Heart right ventricle (tissue), 16 donors: ENCODE results near the gene NUP210. TPM values are rescaled to one million over a fixed set of nuclear protein-coding genes. Genes with fewer than 3 reads are reported as not detected.

Experiments used
- ATAC-seq, 8 donors: fragments of 200-7000 bp; cut with Tn5 transposase; one replicate each; pipeline ENCODE4 v1.9.1; 2020; ENCODE audit warnings: mild to moderate bottlenecking in 8 of 8, moderate library complexity in 8 of 8, moderate number of reproducible peaks in 1 of 8
- DNase-seq, 2 donors: peaks; one replicate each; pipeline ENCODE4 v3.0.0-alpha.2; 2020
- H3K27ac ChIP-seq, 10 donors: fragments of 200-600 bp; sonication (generic) in 2 of 10; one replicate each; pipeline versions ENCODE4 v1.5.0 to v1.8.0; 2020 to 2022; ENCODE audit warnings: mild to moderate bottlenecking in 3 of 10
- H3K27me3 ChIP-seq, 7 donors: fragments of 200-600 bp; one replicate each; pipeline ENCODE4 v1.8.0; 2021 to 2022; ENCODE audit warnings: mild to moderate bottlenecking in 2 of 7
- H3K36me3 ChIP-seq, 9 donors: fragments of 200-600 bp; sonication (generic) in 1 of 9; one replicate each; pipeline versions ENCODE4 v1.5.0 to v1.8.0; 2020 to 2022; ENCODE audit warnings: mild to moderate bottlenecking in 2 of 9
- H3K4me1 ChIP-seq, 9 donors: fragments of 200-600 bp; sonication (generic) in 1 of 9; one replicate each; pipeline versions ENCODE4 v1.5.0 to v1.8.0; 2020 to 2022; ENCODE audit warnings: mild to moderate bottlenecking in 4 of 9
- H3K4me3 ChIP-seq, 10 donors: fragments of 200-600 bp; sonication (generic) in 2 of 10; one replicate each; pipeline versions ENCODE4 v1.5.0 to v1.8.0; 2020 to 2022; ENCODE audit warnings: mild to moderate bottlenecking in 7 of 10, moderate library complexity in 2 of 10
- H3K9me3 ChIP-seq, 11 donors: fragments of 200-600 bp in 10 of 11; sonication (generic) in 2 of 11; one replicate each; pipeline versions ENCODE4 v1.5.0 to v1.8.0; 2013 to 2022; ENCODE audit warnings: mild to moderate bottlenecking in 2 of 11, control low read depth in 1 of 11, moderate library complexity in 1 of 11
- CTCF ChIP-seq, 9 donors: fragments of 200-600 bp; sonication (generic) in 2 of 9; IDR thresholded peaks; one replicate each; pipeline versions ENCODE4 v1.5.0 to v1.8.0; 2021 to 2022; ENCODE audit warnings: antibody characterized with exemption in 9 of 9, mild to moderate bottlenecking in 5 of 9, moderate library complexity in 1 of 9
- WGBS, 2 donors: extraction: QIAGEN DNeasy Blood & Tissue Kit; methylation state at CpG; one replicate each; pipeline ENCODE4 v1.1.7; 2013; ENCODE audit warnings: inconsistent platforms in 1 of 2; 5-methylcytosine and 5-hydroxymethylcytosine counted together
- intact Hi-C, 10 donors: fragments of 100-400 bp; cut with DNase I; formaldehyde crosslinking; loops; one replicate each; pipeline versions ENCODE4 v1.11.1 to v1.14.2; 2022
- polyA plus RNA-seq, 2 donors: library from polyadenylated mRNA; stranded (reverse); fragments of 200-250 nt; gene quantifications; one replicate each; pipeline ENCODE4 v1.2.3, GENCODE V29; 2013
- total RNA-seq, 10 donors: library from RNA; stranded (reverse); fragmentation: NEBNext Ultra II Directional in 3 of 10; extraction: Animal tissue kit (Norgen Biotek cat#: 25700) in 3 of 10; gene quantifications; one replicate each; pipeline versions ENCODE4 v1.2.1 to v1.2.4, GENCODE V29; 2021 to 2023
- donor health status: Arrhythmogenic right ventricular cardiomyopathy.
- donor health status: ischemic (EF 13 %, LVEDD 7.1; RV severe dilation, severe dysfunction).
- donor health status: healthy with polysubstance abuse.
- donor health status: DM: no; HTN: yes; CAD: no.
- donor health status: DM: no; HTN: no; CAD: no.
- donor health status: ischemic (EF 25% LVEDD 6.9; RV normal size, moderate dysfunction).
- donor health status: ischemic (EF 25% LVEDD 5.7; RV mildly dilated, moderate dysfunction).
- donor health status: healthy.
- donor health status: DM: yes; HTN: yes; CAD: no.
- donor health status: Ischemic cardiomyopathy.
- donor health status: ischemic (EF 35%, LVEDD 5.7; RV mildly dilated, moderate dysfunction).
- donor health status: nonischemic (EF 11% LVEDD 7.7; RV severe dilation, severe dysfunction).
- donor health status: DM: yes; HTN: yes; CAD: no.
- donor health status: PGD.
- donor health status: ischemic (EF 29% LVEDD 5.4; RV normal size, mild dysfunction).
- donor health status: nonischemic (EF 23%, LVEDD 6.1; RV moderate dilation, normal function).

Gene NUP210
- total and polyA plus RNA-seq, 12 donors, result 0.84 to 7.2 (median 2.5) TPM

- Histone ChIP-seq H3K36me3 (peaks cover 0 to 49% (median 0%) of the 10 kb centered on the region in 9 donors), H3K27me3 (no peaks in the 10 kb centered on the region), H3K4me3 (no peak overlapping the region), H3K27ac (no peak overlapping the region), H3K9me3 (no peaks in the 10 kb centered on the region), H3K4me1 (no peaks in the 10 kb centered on the region)
- WGBS, 2 donors, result 76 to 80% methylated on average over 7 of the region's 7 CpGs
- intact Hi-C loops, result no loop called here
- DNase-seq, result no peak
- peak in 1 of 9 donors; percentile 10 for TF ChIP-seq CTCF (IDR thresholded peaks at IDR 0.05)
- no peak for ATAC-seq
Observed at GRCh38 chr3:13391308-13391707, 28.8 kb downstream of the NUP210 start.

- Histone ChIP-seq H3K27ac (no peak overlapping the region), H3K9me3 (no peaks in the 10 kb centered on the region), H3K27me3 (no peaks in the 10 kb centered on the region), H3K4me1 (no peaks in the 10 kb centered on the region), H3K4me3 (no peak overlapping the region), H3K36me3 (peaks cover 0 to 49% (median 0%) of the 10 kb centered on the region in 9 donors)
- intact Hi-C loops, result no loop called here
- DNase-seq, result no peak
- TF ChIP-seq CTCF (IDR thresholded peaks at IDR 0.05), result no peak
- no peak for ATAC-seq
- 77 to 81% methylated on average over 7 of the region's 7 CpGs for WGBS, 2 donors
Observed at GRCh38 chr3:13389378-13389777, 30.7 kb downstream of the NUP210 start.

GRCh38 chr3:13388816-13389215, 31.3 kb downstream of the NUP210 start:
- 89 to 90% methylated on average over 13 of the region's 13 CpGs for WGBS, 2 donors
- Histone ChIP-seq H3K4me3 (no peak overlapping the region), H3K27ac (no peak overlapping the region), H3K36me3 (peaks cover 0 to 54% (median 0%) of the 10 kb centered on the region in 9 donors), H3K27me3 (no peaks in the 10 kb centered on the region), H3K4me1 (no peaks in the 10 kb centered on the region), H3K9me3 (no peaks in the 10 kb centered on the region)
- ATAC-seq (no peak), DNase-seq (no peak)
- intact Hi-C loops, result no loop called here
- no peak for TF ChIP-seq CTCF (IDR thresholded peaks at IDR 0.05)

- no peak for TF ChIP-seq CTCF (IDR thresholded peaks at IDR 0.05)
- H3K9me3 ChIP-seq, result no peaks in the 10 kb centered on the region
- intact Hi-C loops, result no loop called here
- no peaks in the 10 kb centered on the region for H3K4me1 ChIP-seq
- H3K27me3 ChIP-seq, result no peaks in the 10 kb centered on the region
- no peak for ATAC-seq
- no peak overlapping the region for H3K27ac ChIP-seq
- no peak overlapping the region for H3K4me3 ChIP-seq
- H3K36me3 ChIP-seq, result peaks cover 0 to 48% (median 0%) of the 10 kb centered on the region in 9 donors
- DNase-seq, result no peak
- WGBS, 2 donors, result 72 to 88% methylated on average over 3 of the region's 3 CpGs
Observed at GRCh38 chr3:13385373-13385965, 34.7 kb downstream of the NUP210 start.
